ENCODE measurements around the gene WDR90. TPM values are rescaled to one million over a fixed set of nuclear protein-coding genes. Genes with fewer than 3 reads are reported as not detected.
A peak's percentile ranks its signal among the peaks of the same experiment; 100 is the strongest.

The WDR90 gene
- total RNA-seq, 1 experiment from 2014 or later = 57.8 TPM

- peaks cover 33% of the 10 kb centered on the region for H3K36me3 Mint-ChIP-seq (ENCODE audit: insufficient read depth, unreplicated experiment)
- H3K4me3 ChIP-seq (ENCODE audit: low read depth, low read length) = peak overlapping the region; percentile 23; the same call in 1 of the 2 replicates
- ChIA-PET CTCF (no interaction called here), POLR2A (interaction anchor here (0.6 kb wide), 1 partner anchor 45 kb away, joined by 3 read pairs; no protein-coding TSS in a partner anchor)
- no TSS peak for BruUV-seq (replicated peaks)
- no peak for DNase-seq
- H3K36me3 ChIP-seq (ENCODE audit: control insufficient read depth, insufficient read depth, low read length) = peaks cover 1% of the 10 kb centered on the region
- 0 out of 2 replicates have a peak, but pooled peaks cover 10% of the 10 kb centered on the region for H3K4me1 ChIP-seq
- no peaks in the 10 kb centered on the region for H3K9me3 Mint-ChIP-seq (ENCODE audit: unreplicated experiment)
- no peaks in the 10 kb centered on the region for H3K9me3 ChIP-seq
- no peak overlapping the region for H3K4me3 Mint-ChIP-seq (ENCODE audit: unreplicated experiment)
- no peaks in the 10 kb centered on the region for H3K27me3 ChIP-seq (replicated peaks; ENCODE audit: control insufficient read depth, insufficient read depth, low read length)
- TF ChIP-seq, protein P1, sequence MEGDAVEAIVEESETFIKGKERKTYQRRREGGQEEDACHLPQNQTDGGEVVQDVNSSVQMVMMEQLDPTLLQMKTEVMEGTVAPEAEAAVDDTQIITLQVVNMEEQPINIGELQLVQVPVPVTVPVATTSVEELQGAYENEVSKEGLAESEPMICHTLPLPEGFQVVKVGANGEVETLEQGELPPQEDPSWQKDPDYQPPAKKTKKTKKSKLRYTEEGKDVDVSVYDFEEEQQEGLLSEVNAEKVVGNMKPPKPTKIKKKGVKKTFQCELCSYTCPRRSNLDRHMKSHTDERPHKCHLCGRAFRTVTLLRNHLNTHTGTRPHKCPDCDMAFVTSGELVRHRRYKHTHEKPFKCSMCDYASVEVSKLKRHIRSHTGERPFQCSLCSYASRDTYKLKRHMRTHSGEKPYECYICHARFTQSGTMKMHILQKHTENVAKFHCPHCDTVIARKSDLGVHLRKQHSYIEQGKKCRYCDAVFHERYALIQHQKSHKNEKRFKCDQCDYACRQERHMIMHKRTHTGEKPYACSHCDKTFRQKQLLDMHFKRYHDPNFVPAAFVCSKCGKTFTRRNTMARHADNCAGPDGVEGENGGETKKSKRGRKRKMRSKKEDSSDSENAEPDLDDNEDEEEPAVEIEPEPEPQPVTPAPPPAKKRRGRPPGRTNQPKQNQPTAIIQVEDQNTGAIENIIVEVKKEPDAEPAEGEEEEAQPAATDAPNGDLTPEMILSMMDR (IDR thresholded peaks at IDR 0.05; ENCODE audit: insufficient read depth in 1 of 2, low read depth in 1 of 2, low read length in 1 of 2, severe bottlenecking in 1 of 2, unreplicated experiment in 1 of 2) = no peak
- intact Hi-C loops (cut with micrococcal nuclease; ENCODE audit: unreplicated experiment) = no loop called here
- no peaks in the 10 kb centered on the region for H3K27me3 Mint-ChIP-seq (ENCODE audit: insufficient read depth, unreplicated experiment)
- H3K4me1 Mint-ChIP-seq (ENCODE audit: low read depth, unreplicated experiment) = no peaks in the 10 kb centered on the region
- no peak overlapping the region for H3K27ac Mint-ChIP-seq (ENCODE audit: unreplicated experiment)
Measured at GRCh38 chr16:675884-676564, 26.9 kb downstream of the WDR90 start.

DNA sequence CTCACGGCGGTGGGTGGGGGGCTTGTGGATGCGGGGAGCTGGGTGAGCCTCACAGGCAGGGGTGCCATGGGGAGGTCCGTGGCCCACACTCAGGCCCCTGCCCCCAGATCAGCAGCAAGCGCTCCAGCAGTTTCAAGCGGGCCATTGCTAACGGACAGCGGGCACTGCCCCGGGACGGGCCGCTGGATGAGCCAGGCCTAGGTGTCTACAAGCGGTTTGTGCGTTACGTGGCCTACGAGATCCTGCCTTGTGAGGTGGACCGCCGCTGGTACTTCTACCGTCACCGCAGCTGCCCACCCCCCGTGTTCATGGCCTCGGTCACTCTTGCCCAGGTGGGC is 27.4 kb downstream of the WDR90 start:
- peaks cover 1% of the 10 kb centered on the region for H3K36me3 ChIP-seq (ENCODE audit: control insufficient read depth, insufficient read depth, low read length)
- H3K4me3 ChIP-seq (ENCODE audit: low read depth, low read length) = no peak overlapping the region
- intact Hi-C loops (cut with micrococcal nuclease; ENCODE audit: unreplicated experiment) = no loop called here
- ChIA-PET POLR2A (no interaction called here), CTCF (no interaction called here)
- no peak overlapping the region for H3K4me3 Mint-ChIP-seq (ENCODE audit: unreplicated experiment)
- peaks cover 36% of the 10 kb centered on the region for H3K36me3 Mint-ChIP-seq (ENCODE audit: insufficient read depth, unreplicated experiment)
- H3K9me3 Mint-ChIP-seq (ENCODE audit: unreplicated experiment) = no peaks in the 10 kb centered on the region
- H3K27ac Mint-ChIP-seq (ENCODE audit: unreplicated experiment) = no peak overlapping the region
- H3K27me3 ChIP-seq (replicated peaks; ENCODE audit: control insufficient read depth, insufficient read depth, low read length) = no peaks in the 10 kb centered on the region
- peaks cover 15% of the 10 kb centered on the region; the same call in 1 of the 2 replicates for H3K4me1 ChIP-seq
- BruUV-seq (replicated peaks) = no TSS peak
- TF ChIP-seq, protein P1 (IDR thresholded peaks at IDR 0.05; ENCODE audit: insufficient read depth in 1 of 2, low read depth in 1 of 2, low read length in 1 of 2, severe bottlenecking in 1 of 2, unreplicated experiment in 1 of 2) = no peak
- DNase-seq = no peak
- no peaks in the 10 kb centered on the region for H3K27me3 Mint-ChIP-seq (ENCODE audit: insufficient read depth, unreplicated experiment)
- H3K9me3 ChIP-seq = no peaks in the 10 kb centered on the region
- no peaks in the 10 kb centered on the region for H3K4me1 Mint-ChIP-seq (ENCODE audit: low read depth, unreplicated experiment)

DNA sequence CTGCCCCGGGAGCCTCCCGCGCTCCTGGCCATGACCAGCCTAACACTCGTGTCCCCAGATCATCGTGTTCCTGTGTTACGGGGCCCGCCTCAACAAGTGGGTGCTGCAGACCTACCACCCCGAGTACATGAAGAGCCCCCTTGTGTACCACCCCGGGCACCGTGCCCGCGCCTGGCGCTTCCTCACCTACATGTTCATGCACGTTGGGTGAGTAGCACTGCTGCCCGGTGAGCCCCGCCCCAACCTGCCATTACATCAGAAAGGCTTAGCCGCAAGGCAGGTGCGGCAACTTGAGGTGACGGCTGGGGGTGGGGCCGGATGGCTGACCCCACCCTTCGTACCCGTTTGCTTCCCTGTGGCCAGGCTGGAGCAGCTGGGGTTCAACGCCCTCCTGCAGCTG is 27.7 kb downstream of the WDR90 start:
- ChIA-PET CTCF (no interaction called here), POLR2A (no interaction called here)
- Mint-ChIP-seq H3K27ac (ENCODE audit: unreplicated experiment) (no peak overlapping the region), H3K4me3 (ENCODE audit: unreplicated experiment) (no peak overlapping the region), H3K36me3 (ENCODE audit: insufficient read depth, unreplicated experiment) (peaks cover 40% of the 10 kb centered on the region), H3K9me3 (ENCODE audit: unreplicated experiment) (no peaks in the 10 kb centered on the region), H3K4me1 (ENCODE audit: low read depth, unreplicated experiment) (no peaks in the 10 kb centered on the region), H3K27me3 (ENCODE audit: insufficient read depth, unreplicated experiment) (no peaks in the 10 kb centered on the region)
- Histone ChIP-seq H3K27me3 (replicated peaks; ENCODE audit: control insufficient read depth, insufficient read depth, low read length) (no peaks in the 10 kb centered on the region), H3K4me1 (peaks cover 17% of the 10 kb centered on the region; the same call in 1 of the 2 replicates), H3K36me3 (ENCODE audit: control insufficient read depth, insufficient read depth, low read length) (peaks cover 4% of the 10 kb centered on the region), H3K4me3 (ENCODE audit: low read depth, low read length) (no peak overlapping the region), H3K9me3 (no peaks in the 10 kb centered on the region)
- no peak for DNase-seq
- intact Hi-C loops (cut with micrococcal nuclease; ENCODE audit: unreplicated experiment) = no loop called here
- BruUV-seq (replicated peaks) = no TSS peak
- TF ChIP-seq, protein P1 (IDR thresholded peaks at IDR 0.05; ENCODE audit: insufficient read depth in 1 of 2, low read depth in 1 of 2, low read length in 1 of 2, severe bottlenecking in 1 of 2, unreplicated experiment in 1 of 2) = no peak

Data from Caco-2 (cell line).